ENCODE results near the gene PRDX6.
"Not testable (repeated sequence)": the region's sequence is repeated elsewhere in the genome, so short reads cannot be mapped to it uniquely, and the experiment has no call there.

PRDX6 gene

DNA sequence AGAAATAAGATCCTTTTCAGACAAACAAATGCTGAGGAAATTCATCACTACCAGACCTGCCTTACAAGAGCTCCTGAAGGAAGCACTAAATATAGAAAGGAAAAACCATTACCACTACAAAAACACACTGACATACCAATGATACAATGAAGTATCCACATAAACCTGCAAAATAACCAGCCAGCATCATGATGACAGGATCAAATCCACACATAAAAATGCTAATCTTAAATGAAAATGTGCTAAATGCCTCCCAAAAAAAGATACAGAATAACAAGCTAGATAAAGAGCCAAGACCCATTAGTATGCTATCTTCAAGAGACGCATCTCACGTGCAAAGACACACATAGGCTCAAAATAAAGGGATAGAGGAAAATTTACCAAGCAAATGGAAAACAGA lies 14.5 kb upstream of the PRDX6 start:
- DNase-seq (ENCODE audit: low read depth, low spot score); H3K27ac ChIP-seq: not testable (repeated sequence)

DNA sequence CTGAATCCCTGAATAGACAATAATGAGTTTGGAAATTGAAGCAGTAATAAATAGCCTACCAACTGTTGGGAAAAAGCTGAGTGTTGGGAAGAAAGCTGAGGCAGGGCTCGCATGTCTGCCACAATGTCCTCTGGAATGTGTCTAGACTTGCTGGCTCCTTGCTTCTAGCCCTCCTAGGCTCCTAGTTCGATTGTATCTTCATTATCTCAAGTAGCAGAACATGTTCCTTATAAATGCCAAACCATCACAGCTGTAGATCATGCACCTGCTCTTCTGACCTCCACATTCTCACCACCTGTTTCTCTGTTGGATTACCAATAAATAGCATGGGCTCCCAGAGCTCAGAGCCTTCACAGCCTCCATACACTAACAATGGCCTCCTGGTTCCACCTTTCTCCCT lies 12.9 kb upstream of the PRDX6 start:
- DNase-seq (ENCODE audit: low read depth, low spot score); H3K27ac ChIP-seq: not testable (repeated sequence)

DNA sequence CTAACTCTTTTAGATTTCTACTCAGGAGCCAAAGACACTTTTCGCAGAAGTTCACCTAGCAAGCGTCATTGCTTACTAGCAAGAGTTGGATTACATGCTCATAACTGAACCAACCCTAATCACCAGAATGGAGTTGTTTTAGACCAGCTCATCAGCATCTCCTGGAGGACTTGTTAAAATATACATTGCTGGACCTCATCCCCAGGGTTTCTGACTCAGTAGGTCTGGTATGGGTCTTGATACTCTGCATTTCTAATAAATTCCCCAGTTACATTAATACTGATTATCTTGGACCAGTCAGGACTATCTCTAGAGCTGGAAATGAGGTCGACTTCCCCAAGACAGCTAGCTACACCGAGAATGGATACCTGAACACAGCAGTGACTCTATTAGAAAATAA lies 9.7 kb upstream of the PRDX6 start:
- no peak for DNase-seq (ENCODE audit: low read depth, low spot score)
- no peak overlapping the region for H3K27ac ChIP-seq

DNA sequence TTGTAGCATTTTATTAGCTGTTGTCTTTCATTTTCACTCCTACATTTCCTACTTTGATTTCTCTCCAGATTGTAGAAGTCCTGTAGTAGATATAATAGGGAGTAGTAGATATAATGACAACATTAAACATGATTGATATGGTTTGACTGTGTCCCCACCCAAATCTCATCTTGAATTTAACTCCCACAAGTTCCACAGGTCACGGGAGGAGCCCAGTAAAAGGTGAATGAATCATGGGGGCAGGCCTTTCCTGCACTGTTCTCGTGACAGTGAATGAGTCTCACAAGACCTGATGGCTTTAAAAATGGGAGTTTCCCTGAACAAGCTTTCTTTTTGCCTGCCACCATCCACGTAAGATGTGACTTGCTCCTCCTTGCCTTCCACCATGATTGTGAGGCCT lies 7.5 kb upstream of the PRDX6 start:
- no peak overlapping the region for H3K27ac ChIP-seq
- no peak for DNase-seq (ENCODE audit: low read depth, low spot score)

DNA sequence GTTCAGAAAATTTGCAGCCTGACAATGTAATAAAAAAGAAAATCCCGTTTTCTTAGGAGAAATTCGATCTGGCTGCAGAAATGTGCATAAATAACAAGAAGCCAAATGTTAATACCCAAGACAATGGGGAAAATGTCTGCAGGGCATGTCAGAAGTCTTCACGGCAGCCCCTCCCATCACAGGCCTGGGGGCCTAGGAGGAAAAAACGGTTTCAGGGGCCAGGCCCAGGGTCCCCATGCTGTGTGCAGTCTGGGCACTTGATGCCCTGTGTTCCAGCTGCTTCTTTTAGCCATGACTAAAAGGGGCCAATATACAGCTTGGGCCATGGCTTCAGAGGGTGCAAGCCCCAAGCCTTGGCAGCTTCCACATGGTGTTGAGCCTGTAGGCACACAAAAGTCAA lies 6.5 kb upstream of the PRDX6 start:
- DNase-seq (ENCODE audit: low read depth, low spot score): no peak
- no peak overlapping the region for H3K27ac ChIP-seq

DNA sequence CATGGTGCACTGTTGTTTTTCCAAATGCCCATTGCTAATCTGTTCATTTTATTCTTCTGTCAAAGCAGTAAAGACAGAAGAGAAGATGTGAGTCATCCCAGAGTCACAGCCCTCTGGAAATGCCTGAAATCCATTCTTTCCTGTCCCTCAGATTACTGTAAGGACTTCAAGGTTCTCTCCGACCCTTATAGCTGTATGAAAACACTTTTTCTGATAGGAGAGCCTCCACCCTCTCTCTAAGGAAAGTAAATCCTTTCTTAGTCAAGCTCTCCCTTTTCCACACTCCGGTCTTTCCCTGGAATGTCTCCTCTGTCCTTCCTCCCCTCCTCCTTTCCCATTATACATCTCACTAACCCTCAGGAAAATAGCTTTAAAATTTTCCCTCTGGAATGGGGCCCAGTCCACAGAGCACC lies 3.5 kb upstream of the PRDX6 start:
- DNase-seq (ENCODE audit: low read depth, low spot score): no peak
- peak overlapping the region; percentile 87 for H3K27ac ChIP-seq

DNA sequence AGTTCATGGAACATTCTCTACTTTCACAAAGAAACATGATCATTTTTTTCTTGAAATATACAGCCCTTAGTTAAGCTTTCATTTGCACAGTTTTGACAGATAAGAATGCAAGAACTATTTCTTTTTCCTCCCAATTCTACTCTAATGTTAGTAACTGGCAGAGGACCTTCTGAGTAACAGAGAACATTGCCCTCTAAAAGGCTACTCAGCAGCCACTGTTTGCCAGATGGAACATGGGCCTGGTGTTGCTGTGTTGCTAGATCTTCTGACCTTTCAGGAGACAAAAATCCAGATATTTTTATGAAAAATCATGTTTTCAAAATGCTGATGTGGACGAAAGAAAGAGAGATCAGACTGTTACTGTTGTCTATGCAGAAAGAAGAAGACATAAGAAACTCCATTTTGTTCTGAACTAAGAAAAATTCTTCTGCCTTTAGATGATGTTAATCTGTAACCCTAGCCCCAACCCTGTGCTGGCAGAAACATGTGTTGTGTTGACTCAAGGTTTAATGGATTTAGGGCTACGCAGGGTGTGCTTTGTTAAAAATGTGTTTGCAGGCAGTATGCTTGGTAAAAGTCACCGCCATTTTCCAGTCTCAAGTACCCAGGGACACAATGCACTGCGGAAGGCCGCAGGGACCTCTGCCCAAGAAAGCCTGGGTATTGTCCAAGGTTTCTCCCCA lies 2.9 kb upstream of the PRDX6 start:
- DNase-seq (ENCODE audit: low read depth, low spot score): no peak
- peak overlapping the region; percentile 87 for H3K27ac ChIP-seq

DNA sequence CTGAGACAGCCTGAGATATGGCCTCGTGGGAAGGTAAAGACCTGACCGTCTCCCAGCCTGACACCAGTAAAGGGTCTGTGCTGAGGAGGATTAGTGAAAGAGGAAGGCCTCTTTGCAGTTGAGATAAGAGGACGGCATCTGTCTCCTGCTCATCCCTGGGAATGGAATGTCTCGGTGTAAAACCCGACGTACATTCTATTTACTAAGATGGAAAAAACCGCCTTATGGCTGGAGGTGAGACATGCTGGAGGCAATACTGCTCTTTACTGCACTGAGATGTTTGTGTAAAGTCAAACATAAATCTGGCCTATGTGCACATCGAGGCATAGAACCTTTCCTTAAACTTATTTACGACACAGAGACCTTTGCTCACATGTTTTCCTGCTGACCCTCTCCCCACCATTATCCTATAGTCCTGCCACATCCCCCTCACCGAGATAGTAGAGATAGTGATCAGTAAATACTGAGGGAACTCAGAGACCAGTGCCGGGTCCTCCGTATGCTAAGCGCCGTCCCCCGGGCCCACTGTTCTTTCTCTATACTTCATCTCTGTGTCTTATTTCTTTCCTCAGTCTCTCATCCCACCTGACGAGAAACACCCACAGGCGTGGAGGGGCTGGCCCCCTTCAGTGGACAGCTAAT lies 2.2 kb upstream of the PRDX6 start:
- H3K27ac ChIP-seq: peak overlapping the region; percentile 87
- not testable (repeated sequence) for DNase-seq (ENCODE audit: low read depth, low spot score)

DNA sequence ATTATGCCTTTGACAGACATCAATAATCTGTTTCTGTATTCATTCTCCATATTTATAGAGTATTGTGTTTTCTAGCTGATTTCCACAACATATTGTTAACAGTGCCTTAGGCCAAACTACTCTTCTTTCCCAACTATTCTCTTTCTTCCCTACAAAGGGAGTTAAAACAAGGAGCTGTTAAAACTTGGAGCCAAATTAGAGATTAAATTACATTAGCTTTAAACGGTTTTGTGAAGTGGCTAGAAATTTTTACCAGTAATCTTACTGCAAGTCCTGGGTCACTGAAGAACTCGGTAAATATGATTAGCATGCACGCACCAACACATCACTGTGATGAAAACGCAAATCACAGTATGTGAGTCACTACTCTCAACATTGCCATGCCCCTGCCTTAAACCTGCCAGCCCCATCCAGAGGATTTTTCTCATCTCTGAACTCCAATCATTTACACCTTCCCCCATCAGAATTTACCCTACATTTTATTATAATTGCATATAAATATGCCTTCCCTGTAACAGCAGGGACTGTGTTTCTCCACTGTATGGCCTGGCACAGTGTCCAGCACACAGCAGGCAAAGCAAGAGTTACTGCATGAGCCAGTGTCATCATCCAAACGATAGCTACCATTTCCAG lies 1.5 kb upstream of the PRDX6 start:
- peak overlapping the region; percentile 87 for H3K27ac ChIP-seq
- peak; percentile 52 for DNase-seq (ENCODE audit: low read depth, low spot score)

DNA sequence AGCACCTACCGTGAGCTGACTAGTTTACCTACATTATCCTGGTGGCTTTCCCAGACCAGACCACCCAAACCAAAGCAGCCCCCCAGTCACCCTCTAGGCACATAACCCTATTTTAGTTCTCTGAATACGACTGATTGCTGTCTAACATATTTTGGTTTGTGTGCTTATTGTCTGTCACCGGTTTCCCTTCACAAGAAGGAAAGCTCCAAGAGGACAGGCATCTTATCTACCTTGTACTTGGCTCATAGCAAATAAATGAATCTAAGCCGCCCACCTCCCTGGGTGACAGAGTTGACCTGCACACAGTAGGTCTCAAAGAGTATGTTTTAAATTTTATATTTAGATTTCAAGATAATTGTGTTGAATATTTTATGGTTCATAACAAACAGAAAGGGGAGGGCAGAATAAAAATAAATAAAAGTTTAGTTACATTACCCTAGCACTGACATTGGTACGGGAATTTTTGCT lies 904 bp upstream of the PRDX6 start:
- no peak for DNase-seq (ENCODE audit: low read depth, low spot score)
- peak overlapping the region; percentile 87 for H3K27ac ChIP-seq

DNA sequence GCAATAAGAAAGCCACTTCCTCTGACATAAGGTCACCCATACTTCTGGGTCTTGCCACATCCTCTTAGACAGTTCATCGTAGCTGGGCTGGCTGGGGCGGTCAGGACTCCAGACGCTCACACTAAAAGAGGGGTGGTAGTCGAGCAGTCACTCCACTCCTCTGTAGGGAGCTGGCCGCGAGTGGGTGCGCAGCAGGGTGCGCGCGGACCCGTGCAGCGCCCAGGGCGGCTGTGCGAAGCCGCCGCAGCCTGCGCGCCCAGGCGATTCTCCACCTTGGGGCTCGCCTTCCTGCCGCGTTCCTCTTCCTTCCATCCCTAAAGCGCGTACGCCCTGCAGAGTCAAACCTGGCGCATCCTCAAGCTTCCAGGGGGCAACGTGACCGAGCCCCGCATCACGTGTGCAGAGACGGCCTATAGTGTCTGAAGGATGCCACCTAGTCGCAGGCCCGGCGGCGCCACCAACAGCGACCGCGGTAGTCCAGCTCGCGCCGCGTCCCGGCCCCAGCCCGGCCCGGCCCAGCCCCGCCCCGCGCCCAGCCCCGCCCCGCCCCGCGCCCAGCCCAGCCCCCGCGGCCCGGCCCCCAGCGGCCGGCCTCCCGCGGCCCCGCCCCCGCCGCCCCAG lies 360 bp upstream of the PRDX6 start:
- peak; percentile 24 for DNase-seq (ENCODE audit: low read depth, low spot score)
- peak overlapping the region; percentile 87 for H3K27ac ChIP-seq

DNA sequence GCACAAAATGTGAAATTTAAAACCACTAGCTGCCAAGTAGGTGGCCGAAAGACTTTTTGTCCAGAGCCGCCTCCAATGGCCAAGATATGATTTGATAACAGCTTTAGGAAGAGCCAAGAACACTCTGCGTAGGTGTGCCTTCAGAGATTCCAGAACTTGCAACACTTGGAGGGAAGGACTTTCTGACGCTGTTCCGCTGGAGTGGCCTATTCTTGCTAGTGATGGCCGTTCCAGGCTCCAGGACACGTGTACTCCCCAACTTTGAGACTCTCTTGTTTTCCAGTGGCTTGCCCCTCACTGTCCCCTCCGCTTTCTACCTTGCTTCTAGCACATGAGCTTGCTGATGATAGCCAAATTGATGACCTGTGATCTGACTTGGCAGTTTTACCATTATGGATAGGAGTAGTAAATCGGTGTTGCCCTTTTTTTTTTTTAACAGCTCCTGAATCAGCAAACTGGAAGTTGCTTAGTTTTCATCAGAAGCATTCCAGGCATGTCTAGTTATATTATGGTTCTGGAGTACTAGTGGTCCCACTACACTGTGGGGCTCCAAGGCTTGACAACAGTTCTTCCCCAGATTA lies 1.0 kb downstream of the PRDX6 start:
- DNase-seq (ENCODE audit: low read depth, low spot score): no peak
- H3K27ac ChIP-seq: peak overlapping the region; percentile 87

DNA sequence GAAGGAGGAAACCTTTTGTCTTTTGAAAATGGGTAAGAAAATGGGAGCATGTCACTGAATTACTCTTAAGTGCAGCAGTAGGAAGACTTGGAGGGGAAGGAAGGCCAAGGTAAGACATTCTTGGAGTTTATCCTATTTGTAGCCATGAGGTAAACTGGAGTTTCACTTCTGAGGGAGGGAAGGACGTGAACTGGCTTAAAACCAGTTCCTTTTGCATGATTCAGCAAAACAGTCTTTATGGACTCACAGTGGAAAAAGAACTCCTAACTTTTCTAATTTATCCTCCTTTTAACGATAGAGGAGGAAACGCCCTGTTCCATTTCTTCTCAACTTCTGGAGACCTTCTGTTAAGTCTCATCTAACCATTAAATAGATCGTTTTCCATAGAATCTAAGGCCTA lies 2.5 kb downstream of the PRDX6 start:
- DNase-seq (ENCODE audit: low read depth, low spot score): no peak
- no peak overlapping the region for H3K27ac ChIP-seq

DNA sequence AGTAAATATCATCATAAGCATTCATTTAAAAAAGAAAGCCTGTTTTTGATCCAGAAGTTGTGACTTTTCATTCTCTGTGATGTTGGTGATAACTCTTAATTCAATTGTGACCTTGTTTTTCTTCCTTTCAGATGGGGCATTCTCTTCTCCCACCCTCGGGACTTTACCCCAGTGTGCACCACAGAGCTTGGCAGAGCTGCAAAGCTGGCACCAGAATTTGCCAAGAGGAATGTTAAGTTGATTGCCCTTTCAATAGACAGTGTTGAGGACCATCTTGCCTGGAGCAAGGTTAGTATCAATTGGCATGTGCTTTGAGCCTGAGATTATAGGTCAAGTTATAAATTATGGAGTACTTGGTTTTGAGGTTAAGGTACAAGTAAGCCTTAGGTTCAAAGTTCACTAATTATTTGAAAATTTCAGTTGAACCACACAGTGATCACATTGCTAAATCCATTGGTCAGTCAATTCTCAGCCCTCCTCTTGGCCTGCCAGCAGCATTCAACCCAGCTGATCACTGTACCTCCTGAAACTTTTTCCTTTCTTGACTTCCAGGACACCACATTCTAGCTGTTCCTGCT lies 4.1 kb downstream of the PRDX6 start:
- DNase-seq (ENCODE audit: low read depth, low spot score): no peak
- no peak overlapping the region for H3K27ac ChIP-seq

DNA sequence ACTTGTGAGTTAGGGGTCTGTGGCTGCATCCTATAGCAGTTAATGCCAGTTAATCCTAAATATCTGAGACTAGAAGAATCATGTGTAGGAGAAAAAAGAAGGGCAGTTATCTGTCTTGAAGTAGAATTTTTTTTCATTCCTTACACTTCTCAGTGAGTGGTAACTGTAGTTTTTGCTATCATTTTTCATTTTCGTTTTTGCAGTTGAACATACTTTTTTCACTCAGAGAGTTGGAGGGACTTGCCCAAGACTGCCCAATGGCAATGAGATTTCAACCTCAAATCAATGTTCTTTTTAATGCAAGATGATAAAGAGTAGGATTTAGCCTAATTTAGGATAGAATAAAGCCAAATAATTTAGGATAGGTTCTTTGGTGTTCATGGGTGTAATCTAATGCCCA lies 5.5 kb downstream of the PRDX6 start:
- no peak overlapping the region for H3K27ac ChIP-seq
- no peak for DNase-seq (ENCODE audit: low read depth, low spot score)

DNA sequence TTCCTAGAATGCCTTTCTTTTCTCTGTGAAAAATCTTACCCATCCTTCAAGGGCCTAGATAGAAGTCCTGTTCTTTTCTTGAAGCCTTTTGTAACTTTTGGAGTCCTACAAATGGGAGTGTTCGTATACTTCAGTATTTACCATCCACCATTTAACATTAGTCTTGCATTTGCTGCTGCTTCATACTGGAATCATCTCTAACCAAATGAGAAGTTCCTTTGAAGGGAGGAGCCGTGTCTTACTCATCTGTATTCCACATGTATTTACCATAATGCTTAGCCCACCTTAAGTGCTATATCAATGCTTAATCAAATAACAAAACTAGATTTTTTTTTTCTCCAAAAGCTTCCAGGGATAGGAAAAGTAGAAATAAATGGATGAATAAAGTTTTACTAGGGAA lies 7.1 kb downstream of the PRDX6 start:
- DNase-seq (ENCODE audit: low read depth, low spot score): no peak
- no peak overlapping the region for H3K27ac ChIP-seq

DNA sequence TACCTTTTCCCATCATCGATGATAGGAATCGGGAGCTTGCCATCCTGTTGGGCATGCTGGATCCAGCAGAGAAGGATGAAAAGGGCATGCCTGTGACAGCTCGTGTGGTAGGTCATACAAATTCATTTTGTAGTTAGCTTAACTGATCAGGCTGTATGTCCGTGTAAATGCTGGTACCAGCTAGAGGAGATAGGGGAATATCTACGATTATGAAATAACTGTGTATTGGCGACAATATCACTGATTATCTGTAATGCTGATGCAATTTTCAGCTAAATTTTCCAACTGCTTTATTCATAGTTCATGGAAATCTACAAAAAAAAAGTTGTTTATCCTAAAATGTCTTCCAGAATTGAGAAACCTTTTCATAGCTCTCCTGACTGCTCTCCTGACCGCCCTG lies 8.3 kb downstream of the PRDX6 start:
- H3K27ac ChIP-seq: no peak overlapping the region
- DNase-seq (ENCODE audit: low read depth, low spot score): no peak

DNA sequence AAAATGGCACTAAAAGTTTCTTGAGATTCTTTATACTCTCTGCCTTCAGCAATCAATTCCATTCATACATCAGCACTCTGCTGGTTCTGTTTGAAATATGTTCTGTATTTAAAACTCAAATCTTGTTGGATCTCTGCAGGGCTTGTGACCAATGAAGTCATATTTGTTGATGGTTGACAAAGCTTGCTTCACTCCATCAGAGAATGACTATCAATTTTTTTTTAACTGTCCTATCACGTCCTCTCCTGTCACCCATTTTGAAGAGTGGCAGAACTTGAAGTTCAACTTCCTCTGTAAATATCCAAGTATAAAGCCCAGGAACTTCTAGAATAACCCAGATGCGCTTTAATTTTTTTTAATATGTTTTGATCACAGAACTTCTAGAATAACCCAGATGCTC lies 10.9 kb downstream of the PRDX6 start:
- peak overlapping the region; percentile 45 for H3K27ac ChIP-seq

DNA sequence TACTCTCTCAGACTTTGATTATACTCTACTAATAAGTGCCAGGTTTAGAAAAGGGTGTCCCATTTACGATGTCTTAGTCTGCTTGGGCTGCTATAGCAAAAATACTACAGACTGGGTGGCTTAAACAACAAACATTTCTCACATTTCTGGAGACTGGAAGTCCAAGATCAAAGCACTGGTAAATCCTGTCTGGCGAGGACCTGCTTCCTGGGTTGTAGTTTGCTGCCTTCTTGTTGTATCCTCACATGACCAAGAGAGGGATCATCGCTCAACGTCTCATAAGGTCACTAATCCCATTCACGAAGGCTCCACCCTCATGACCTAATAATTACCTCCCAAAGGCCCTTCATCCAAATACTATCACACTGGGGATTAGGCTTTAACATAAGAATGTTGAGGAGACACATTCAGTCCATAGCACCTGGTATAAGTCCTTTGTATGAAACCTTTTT lies 12.0 kb downstream of the PRDX6 start:
- peak overlapping the region; percentile 45 for H3K27ac ChIP-seq
- DNase-seq (ENCODE audit: low read depth, low spot score): no peak

More for the DNA sequence above, 10.9 kb downstream of the PRDX6 start:
- DNase-seq (ENCODE audit: low read depth, low spot score): no peak

DNA sequence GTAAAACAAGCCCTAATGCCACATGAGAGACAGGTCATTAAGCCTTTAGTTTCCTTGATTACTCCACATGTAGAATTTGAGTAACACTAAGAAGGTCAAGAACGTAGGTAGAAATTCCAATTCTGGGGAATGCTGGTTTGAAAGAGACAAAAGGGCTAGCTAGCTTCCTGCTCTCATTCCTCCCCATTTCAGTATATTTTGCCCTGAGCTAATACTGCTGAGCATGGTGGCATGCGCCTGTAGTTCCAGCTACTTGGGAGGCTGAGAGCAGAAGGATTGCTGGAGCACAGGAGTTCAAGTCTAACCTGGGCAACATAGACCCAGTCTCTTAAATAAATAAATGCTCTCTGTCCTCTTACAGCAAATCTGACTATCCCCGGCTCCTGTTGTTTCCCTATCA lies 12.8 kb downstream of the PRDX6 start:
- no peak for DNase-seq (ENCODE audit: low read depth, low spot score)
- no peak overlapping the region for H3K27ac ChIP-seq

Data from epithelial cell of prostate (primary cell).